Keratinocyte (primary cell): ENCODE results near the gene ALKBH5. TPM values are rescaled to one million over a fixed set of nuclear protein-coding genes. Genes with fewer than 3 reads are reported as not detected.

Experiments
- DNase-seq: peaks from one replicate; pipeline ENCODE4 v3.0.0-alpha.2; 2011; ENCODE audit warnings: low read depth, missing footprints, low spot score
- FAIRE-seq: peaks from 2 replicates; lab custom pipeline; 2011; peaks lifted over from hg19 to GRCh38; lab: Jason Lieb, UNC
- H2AFZ ChIP-seq: 2 replicates; pipeline ENCODE4 v1.6.0; 2012; ENCODE audit warnings: low read length, control low read depth, inconsistent platforms; ENCODE audit not compliant: control insufficient read depth
- H3K27ac ChIP-seq: 2 replicates; pipeline ENCODE4 v1.5.1; 2011; ENCODE audit warnings: low read length; ENCODE audit not compliant: control insufficient read depth, insufficient read depth
- H3K27me3 ChIP-seq: 3 replicates; pipeline ENCODE4 v1.6.0; 2011; ENCODE audit warnings: low read length; ENCODE audit not compliant: control insufficient read depth, insufficient read depth; ENCODE audit errors: extremely low read depth
- H3K36me3 ChIP-seq, 2 experiments: 2 replicates in 1 of 2; 3 replicates in 1 of 2; pipeline ENCODE4 v1.5.1; 2011; ENCODE audit warnings: low read length in 2 of 2, mild to moderate bottlenecking in 1 of 2; ENCODE audit not compliant: control insufficient read depth in 2 of 2, insufficient read depth in 2 of 2; ENCODE audit errors: extremely low read depth in 1 of 2
- H3K4me1 ChIP-seq: 3 replicates; pipeline ENCODE4 v1.5.1; 2011; ENCODE audit warnings: low read length; ENCODE audit not compliant: control insufficient read depth, insufficient read depth; ENCODE audit errors: extremely low read depth
- H3K4me2 ChIP-seq: 3 replicates; pipeline ENCODE4 v1.6.0; 2011; ENCODE audit warnings: low read depth, low read length; ENCODE audit not compliant: control insufficient read depth, insufficient read depth; ENCODE audit errors: extremely low read depth
- H3K4me3 ChIP-seq, 3 experiments: fragments of 200-600 bp in 1 of 3; sonication (generic) in 1 of 3; 2 replicates in 2 of 3; 3 replicates in 1 of 3; pipeline ENCODE4 v1.5.1; 2011 to 2016; ENCODE audit warnings: low read length in 3 of 3, mild to moderate bottlenecking in 3 of 3, control low read depth in 2 of 3, inconsistent platforms in 1 of 3, low read depth in 1 of 3, mixed read lengths in 1 of 3, mixed run types in 1 of 3, moderate library complexity in 1 of 3; ENCODE audit not compliant: control insufficient read depth in 2 of 3, insufficient read depth in 2 of 3; ENCODE audit errors: extremely low read depth in 1 of 3
- H3K79me2 ChIP-seq: 2 replicates; pipeline ENCODE4 v1.6.0; 2012; ENCODE audit warnings: low read length; ENCODE audit not compliant: control insufficient read depth, insufficient read depth
- H3K9ac ChIP-seq: 3 replicates; pipeline ENCODE4 v1.6.0; 2011; ENCODE audit warnings: low read length; ENCODE audit not compliant: control insufficient read depth, insufficient read depth; ENCODE audit errors: extremely low read depth
- H3K9me1 ChIP-seq: 3 replicates; pipeline ENCODE4 v1.6.0; 2011; ENCODE audit warnings: low read length; ENCODE audit not compliant: control insufficient read depth, insufficient read depth; ENCODE audit errors: extremely low read depth
- H3K9me3 ChIP-seq: 2 replicates; pipeline ENCODE4 v1.5.1; 2012; ENCODE audit warnings: low read depth, low read length; ENCODE audit not compliant: control insufficient read depth
- H4K20me1 ChIP-seq: 3 replicates; pipeline ENCODE4 v1.6.0; 2011; ENCODE audit warnings: low read length; ENCODE audit not compliant: control insufficient read depth, insufficient read depth; ENCODE audit errors: extremely low read depth
- EZH2 ChIP-seq: IDR thresholded peaks from one replicate; pipeline ENCODE4 v1.6.1; 2012; ENCODE audit warnings: inconsistent platforms, mild to moderate bottlenecking, low read length, moderate library complexity
- dilution Hi-C: fragments of 300-500 bp; cut with MboI; formaldehyde crosslinking; loops from one replicate; pipeline ENCODE4 v1.7.0; 2020; ENCODE audit warnings: low sequenced_read_pairs; ENCODE audit not compliant: extremely low pct_ligation_motif_present
- polyA plus RNA-seq, 5 experiments: library from polyadenylated mRNA; depleted of rRNA in 3 of 5; stranded (reverse) in 3 of 5; stranded (forward) in 1 of 5; unstranded in 1 of 5; fragments of >200 nt; gene quantifications; 1 replicate in 1 of 5; 2 replicates in 3 of 5; 3 replicates in 1 of 5; pipeline versions ENCODE4 v1.2.1 to v1.2.3, GENCODE V29; 2011 to 2012; ENCODE audit warnings: missing spikeins in 2 of 5, low read depth in 1 of 5, low replicate concordance in 1 of 5
- TF ChIP-seq, protein P1 (sequence below), 3 experiments: IDR thresholded peaks in 1 of 3; conservative IDR thresholded peaks in 1 of 3; optimal IDR thresholded peaks in 1 of 3; 2 replicates in 2 of 3; 3 replicates in 1 of 3; pipeline versions ENCODE3 to v1.5.1; 2011; ENCODE audit warnings: low read length in 3 of 3, mild to moderate bottlenecking in 3 of 3, moderate library complexity in 2 of 3, control low read depth in 1 of 3, inconsistent platforms in 1 of 3; ENCODE audit not compliant: insufficient read depth in 2 of 3; ENCODE audit errors: extremely low read depth in 1 of 3

The ALKBH5 gene
- polyA plus RNA-seq, 1 donor (not counting 4 experiments of a cell fraction or from before 2014, with no cell fraction given), result 50.2 TPM

DNA sequence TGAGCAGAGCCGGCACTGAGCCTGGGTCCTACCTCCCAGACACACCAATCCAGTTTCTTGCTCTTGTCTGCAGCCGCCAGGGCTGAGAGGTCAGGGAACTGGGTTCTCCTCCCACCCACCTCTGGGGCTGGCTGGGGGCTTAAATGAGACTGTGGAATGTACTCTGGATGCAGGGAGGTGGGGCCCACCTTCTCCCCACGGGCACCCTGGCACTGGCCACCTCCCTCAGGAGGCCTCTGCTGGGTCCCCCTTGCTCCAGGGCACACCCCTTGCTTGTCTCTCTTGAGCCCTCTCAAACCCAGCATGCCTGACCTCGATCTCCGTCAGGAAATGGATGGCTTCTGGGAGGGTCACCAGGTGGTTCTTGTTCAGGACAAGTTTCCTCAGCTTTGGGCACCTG lies 68.5 kb downstream of the ALKBH5 start:
- DNase-seq, result no peak
- H3K27ac ChIP-seq, result no peak overlapping the region
- no peak overlapping the region for H3K4me2 ChIP-seq
- no peak for FAIRE-seq
- no peak overlapping the region for H3K4me3 ChIP-seq
- H3K9me3 ChIP-seq, result no peaks in the 10 kb centered on the region
- TF ChIP-seq EZH2, result no peak
- TF ChIP-seq, protein P1, sequence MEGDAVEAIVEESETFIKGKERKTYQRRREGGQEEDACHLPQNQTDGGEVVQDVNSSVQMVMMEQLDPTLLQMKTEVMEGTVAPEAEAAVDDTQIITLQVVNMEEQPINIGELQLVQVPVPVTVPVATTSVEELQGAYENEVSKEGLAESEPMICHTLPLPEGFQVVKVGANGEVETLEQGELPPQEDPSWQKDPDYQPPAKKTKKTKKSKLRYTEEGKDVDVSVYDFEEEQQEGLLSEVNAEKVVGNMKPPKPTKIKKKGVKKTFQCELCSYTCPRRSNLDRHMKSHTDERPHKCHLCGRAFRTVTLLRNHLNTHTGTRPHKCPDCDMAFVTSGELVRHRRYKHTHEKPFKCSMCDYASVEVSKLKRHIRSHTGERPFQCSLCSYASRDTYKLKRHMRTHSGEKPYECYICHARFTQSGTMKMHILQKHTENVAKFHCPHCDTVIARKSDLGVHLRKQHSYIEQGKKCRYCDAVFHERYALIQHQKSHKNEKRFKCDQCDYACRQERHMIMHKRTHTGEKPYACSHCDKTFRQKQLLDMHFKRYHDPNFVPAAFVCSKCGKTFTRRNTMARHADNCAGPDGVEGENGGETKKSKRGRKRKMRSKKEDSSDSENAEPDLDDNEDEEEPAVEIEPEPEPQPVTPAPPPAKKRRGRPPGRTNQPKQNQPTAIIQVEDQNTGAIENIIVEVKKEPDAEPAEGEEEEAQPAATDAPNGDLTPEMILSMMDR (optimal IDR thresholded peaks at IDR 0.05 in 1 of 3, IDR thresholded peaks at IDR 0.05 in 1 of 3, conservative IDR thresholded peaks at IDR 0.05 in 1 of 3; ENCODE audit: extremely low read depth in 1 of 3, insufficient read depth in 2 of 3, low read length in 3 of 3), result no peak
- no peaks in the 10 kb centered on the region for H3K27me3 ChIP-seq
- peaks cover 75% of the 10 kb centered on the region in 2 experiments for H3K36me3 ChIP-seq
- peaks cover 31% of the 10 kb centered on the region for H3K4me1 ChIP-seq
- peaks cover 23% of the 10 kb centered on the region for H4K20me1 ChIP-seq
- H3K79me2 ChIP-seq, result peaks cover 39% of the 10 kb centered on the region
- H2AFZ ChIP-seq, result no peak overlapping the region
- dilution Hi-C loops, result no loop called here
- no peak overlapping the region for H3K9ac ChIP-seq
- H3K9me1 ChIP-seq, result peaks cover 4% of the 10 kb centered on the region

DNA sequence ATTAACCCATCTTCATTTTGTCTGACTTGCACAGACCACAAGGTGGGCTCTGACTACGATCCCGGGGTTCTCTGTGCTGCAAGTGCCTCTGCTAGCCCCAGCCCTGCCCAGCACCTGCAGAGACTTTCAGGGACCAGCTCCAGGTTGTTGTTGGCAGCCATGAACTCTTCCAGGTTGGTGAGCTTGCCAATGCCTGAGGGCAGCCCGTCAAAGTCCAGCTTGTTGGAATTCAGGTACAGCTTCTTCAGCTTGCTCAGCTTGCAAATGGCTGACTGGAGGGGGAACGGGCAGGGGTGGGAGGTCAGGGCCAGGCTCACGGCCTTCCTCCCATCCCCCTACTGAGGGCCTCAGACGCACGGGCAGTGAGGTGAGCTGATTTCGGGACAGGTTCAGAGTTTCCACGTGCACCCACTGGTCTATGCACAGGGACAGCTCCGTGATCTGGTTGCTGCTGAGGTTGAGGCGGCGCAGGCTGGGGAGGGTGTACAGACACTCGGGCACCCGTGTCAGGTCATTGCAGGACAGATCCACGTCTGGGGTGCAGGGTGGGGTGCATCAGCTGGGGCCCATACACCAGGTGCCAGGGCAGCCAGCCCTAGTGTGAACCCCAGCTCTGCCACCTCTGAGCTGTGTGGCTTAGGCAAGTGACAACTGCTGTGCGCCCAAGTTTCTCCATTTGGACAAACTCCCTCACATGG lies 69.7 kb downstream of the ALKBH5 start:
- no peak overlapping the region for H2AFZ ChIP-seq
- FAIRE-seq, result no peak

More for the DNA sequence above, 69.7 kb downstream of the ALKBH5 start:
- no peak overlapping the region for H3K4me2 ChIP-seq
- peaks cover 15% of the 10 kb centered on the region for H4K20me1 ChIP-seq
- H3K27ac ChIP-seq, result no peak overlapping the region
- H3K27me3 ChIP-seq, result no peaks in the 10 kb centered on the region
- dilution Hi-C loops, result no loop called here
- peaks cover 51% of the 10 kb centered on the region for H3K79me2 ChIP-seq
- H3K9ac ChIP-seq, result no peak overlapping the region
- peaks cover 19% of the 10 kb centered on the region for H3K4me1 ChIP-seq
- H3K4me3 ChIP-seq, result no peak overlapping the region
- H3K9me1 ChIP-seq, result peaks cover 4% of the 10 kb centered on the region
- H3K9me3 ChIP-seq, result no peaks in the 10 kb centered on the region
- TF ChIP-seq EZH2, result no peak
- TF ChIP-seq, protein P1 (optimal IDR thresholded peaks at IDR 0.05 in 1 of 3, IDR thresholded peaks at IDR 0.05 in 1 of 3, conservative IDR thresholded peaks at IDR 0.05 in 1 of 3; ENCODE audit: extremely low read depth in 1 of 3, insufficient read depth in 2 of 3, low read length in 3 of 3), result no peak
- DNase-seq, result no peak
- peaks cover 67 to 70% of the 10 kb centered on the region in 2 experiments for H3K36me3 ChIP-seq
